Prostate gland (tissue), 2 donors: ENCODE results near the gene RET. TPM values are rescaled to one million over a fixed set of nuclear protein-coding genes. Genes with fewer than 3 reads are reported as not detected.

Source experiments
- DNase-seq: peaks from one replicate; pipeline ENCODE4 v3.0.0-alpha.2; 2019; ENCODE audit warnings: low spot score
- H3K27ac ChIP-seq, 2 donors: fragments of 200-600 bp; sonication (generic); 2 replicates each; pipeline ENCODE4 v1.5.1; 2017 to 2019
- H3K27me3 ChIP-seq: fragments of 200-600 bp; sonication (generic); replicated peaks from 2 replicates; pipeline ENCODE4 v1.5.1; 2019; ENCODE audit not compliant: insufficient read depth
- H3K36me3 ChIP-seq, 2 donors: fragments of 200-600 bp; sonication (generic); 1 replicate in 1 of 2; 2 replicates in 1 of 2; pipeline versions ENCODE4 v1.5.1 to v1.8.1; 2017 to 2019
- H3K4me1 ChIP-seq: fragments of 200-600 bp; sonication (generic); replicated peaks from 2 replicates; pipeline ENCODE4 v1.5.1; 2019
- H3K4me3 ChIP-seq, 2 donors: fragments of 200-600 bp; sonication (generic); 2 replicates each; pipeline ENCODE4 v1.5.1; 2017 to 2019
- H3K9me3 ChIP-seq: fragments of 200-600 bp; sonication (generic); 2 replicates; pipeline ENCODE4 v1.5.1; 2017
- CTCF ChIP-seq, 4 experiments: fragments of 200-600 bp in 2 of 4; fragments of 450-650 bp in 2 of 4; sonication (generic) in 2 of 4; IDR thresholded peaks; 1 replicate in 3 of 4; 2 replicates in 1 of 4; pipeline ENCODE4 v1.5.1; 2016 to 2019; ENCODE audit warnings: antibody characterized with exemption in 4 of 4, mild to moderate bottlenecking in 2 of 4, moderate library complexity in 2 of 4
- POLR2A ChIP-seq: fragments of 450-650 bp; IDR thresholded peaks from one replicate; pipeline ENCODE4 v1.6.1; 2016; ENCODE audit warnings: antibody characterized with exemption, mild to moderate bottlenecking
- POLR2AphosphoS5 ChIP-seq: sonication (generic); formaldehyde crosslinking; IDR thresholded peaks from one replicate; pipeline ENCODE4 v1.6.1; 2017; ENCODE audit warnings: antibody characterized with exemption
- WGBS: methylation state at CpG from one replicate; pipeline ENCODE4 v1.1.5; 2018; 5-methylcytosine and 5-hydroxymethylcytosine counted together
- intact Hi-C: fragments of 100-400 bp; cut with DNase I; formaldehyde crosslinking; loops from one replicate; pipeline ENCODE4 v1.14.2; 2022
- total RNA-seq, 2 donors: library from RNA; depleted of rRNA; stranded (reverse); fragments of >200 nt; gene quantifications; one replicate each; pipeline ENCODE4 v1.1.0, GENCODE V29; 2016

The RET gene
- total RNA-seq, 2 donors from 2014 or later, result 3.6 to 8.7 TPM

- H3K9me3 ChIP-seq, result no peaks in the 10 kb centered on the region
- no peaks in the 10 kb centered on the region for H3K36me3 ChIP-seq
- no peak for DNase-seq
- peaks cover 7% of the 10 kb centered on the region for H3K27me3 ChIP-seq
- peak overlapping the region; percentile 38 to 49 for H3K4me3 ChIP-seq
- no peaks in the 10 kb centered on the region for H3K4me1 ChIP-seq
- intact Hi-C loops, result no loop called here
- TF ChIP-seq CTCF (IDR thresholded peaks at IDR 0.05), result no peak
- no peak for TF ChIP-seq POLR2A
- no peak for TF ChIP-seq POLR2AphosphoS5
- H3K27ac ChIP-seq, result no peak overlapping the region
- WGBS, result 5% methylated on average over 35 of the region's 45 CpGs
Measured at GRCh38 chr10:43076311-43076875, 476 bp upstream of the RET start.

GRCh38 chr10:43077421-43078171 is 727 bp downstream of the RET start:
- H3K27ac ChIP-seq, result no peak overlapping the region
- WGBS, result 6% methylated on average over 56 of the region's 72 CpGs
- no peak for DNase-seq
- H3K36me3 ChIP-seq, result no peaks in the 10 kb centered on the region
- peaks cover 7% of the 10 kb centered on the region for H3K27me3 ChIP-seq
- peak overlapping the region; percentile 38 to 49 for H3K4me3 ChIP-seq
- H3K9me3 ChIP-seq, result no peaks in the 10 kb centered on the region
- TF ChIP-seq POLR2AphosphoS5 (no peak), POLR2A (no peak), CTCF (IDR thresholded peaks at IDR 0.05) (no peak)
- intact Hi-C loops, result no loop called here
- H3K4me1 ChIP-seq, result no peaks in the 10 kb centered on the region

- Histone ChIP-seq H3K9me3 (no peaks in the 10 kb centered on the region), H3K27me3 (peaks cover 7% of the 10 kb centered on the region), H3K27ac (no peak overlapping the region), H3K36me3 (no peaks in the 10 kb centered on the region), H3K4me3 (no peak overlapping the region), H3K4me1 (no peaks in the 10 kb centered on the region)
- no peak for DNase-seq
- intact Hi-C loops, result no loop called here
- 72% methylated on average over 14 of the region's 14 CpGs for WGBS
- TF ChIP-seq CTCF (IDR thresholded peaks at IDR 0.05) (no peak), POLR2A (no peak), POLR2AphosphoS5 (no peak)
Measured at GRCh38 chr10:43078175-43078985, 1.5 kb downstream of the RET start.

GRCh38 chr10:43078986-43079273 is 2.1 kb downstream of the RET start:
- Histone ChIP-seq H3K4me1 (no peaks in the 10 kb centered on the region), H3K27ac (no peak overlapping the region), H3K9me3 (no peaks in the 10 kb centered on the region), H3K27me3 (peaks cover 7% of the 10 kb centered on the region), H3K4me3 (no peak overlapping the region), H3K36me3 (no peaks in the 10 kb centered on the region)
- TF ChIP-seq CTCF (IDR thresholded peaks at IDR 0.05) (peak in 3 of 4 experiments; percentile 33 to 47 (median 33)), POLR2AphosphoS5 (no peak), POLR2A (no peak)
- DNase-seq, result no peak
- intact Hi-C loops, result no loop called here
- WGBS, result 47% methylated on average over 9 of the region's 10 CpGs
